ENCODE measurements around the gene ZC3H4. TPM values are rescaled to one million over a fixed set of nuclear protein-coding genes. Genes with fewer than 3 reads are reported as not detected.

ZC3H4 gene
- total and polyA plus RNA-seq, 9 of the 15 experiments (the other 6 are each of a cell fraction or from before 2014, with no cell fraction given) = 2.2 to 75.6 (median 18.3) TPM

- TF ChIP-seq ZBTB40 (IDR thresholded peaks at IDR 0.05) (no peak), ZBTB40 (CRISPR knock-in tag; IDR thresholded peaks at IDR 0.05) (no peak), ZBTB49 (CRISPR knock-in tag; IDR thresholded peaks at IDR 0.05; ENCODE audit: borderline replicate concordance) (no peak), NFIC (IDR thresholded peaks at IDR 0.05) (no peak), PURB (CRISPR knock-in tag; IDR thresholded peaks at IDR 0.05; ENCODE audit: low read depth) (no peak), ZNF280A (IDR thresholded peaks at IDR 0.05; ENCODE audit: low read depth, partially characterized antibody) (no peak), ZNF324 (CRISPR knock-in tag; IDR thresholded peaks at IDR 0.05) (no peak), SIRT6 (IDR thresholded peaks at IDR 0.05; ENCODE audit: low read depth, low read length) (no peak), RBM34 (IDR thresholded peaks at IDR 0.05; ENCODE audit: borderline replicate concordance, insufficient read depth, low read length) (no peak)
- TF ChIP-seq, protein P1, sequence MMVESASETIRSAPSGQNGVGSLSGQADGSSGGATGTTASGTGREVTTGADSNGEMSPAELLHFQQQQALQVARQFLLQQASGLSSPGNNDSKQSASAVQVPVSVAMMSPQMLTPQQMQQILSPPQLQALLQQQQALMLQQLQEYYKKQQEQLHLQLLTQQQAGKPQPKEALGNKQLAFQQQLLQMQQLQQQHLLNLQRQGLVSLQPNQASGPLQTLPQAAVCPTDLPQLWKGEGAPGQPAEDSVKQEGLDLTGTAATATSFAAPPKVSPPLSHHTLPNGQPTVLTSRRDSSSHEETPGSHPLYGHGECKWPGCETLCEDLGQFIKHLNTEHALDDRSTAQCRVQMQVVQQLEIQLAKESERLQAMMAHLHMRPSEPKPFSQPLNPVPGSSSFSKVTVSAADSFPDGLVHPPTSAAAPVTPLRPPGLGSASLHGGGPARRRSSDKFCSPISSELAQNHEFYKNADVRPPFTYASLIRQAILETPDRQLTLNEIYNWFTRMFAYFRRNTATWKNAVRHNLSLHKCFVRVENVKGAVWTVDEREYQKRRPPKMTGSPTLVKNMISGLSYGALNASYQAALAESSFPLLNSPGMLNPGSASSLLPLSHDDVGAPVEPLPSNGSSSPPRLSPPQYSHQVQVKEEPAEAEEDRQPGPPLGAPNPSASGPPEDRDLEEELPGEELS (CRISPR knock-in tag; IDR thresholded peaks at IDR 0.05; ENCODE audit: borderline replicate concordance) = no peak
- TF ChIP-seq, protein P2, sequence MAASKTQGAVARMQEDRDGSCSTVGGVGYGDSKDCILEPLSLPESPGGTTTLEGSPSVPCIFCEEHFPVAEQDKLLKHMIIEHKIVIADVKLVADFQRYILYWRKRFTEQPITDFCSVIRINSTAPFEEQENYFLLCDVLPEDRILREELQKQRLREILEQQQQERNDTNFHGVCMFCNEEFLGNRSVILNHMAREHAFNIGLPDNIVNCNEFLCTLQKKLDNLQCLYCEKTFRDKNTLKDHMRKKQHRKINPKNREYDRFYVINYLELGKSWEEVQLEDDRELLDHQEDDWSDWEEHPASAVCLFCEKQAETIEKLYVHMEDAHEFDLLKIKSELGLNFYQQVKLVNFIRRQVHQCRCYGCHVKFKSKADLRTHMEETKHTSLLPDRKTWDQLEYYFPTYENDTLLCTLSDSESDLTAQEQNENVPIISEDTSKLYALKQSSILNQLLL (CRISPR knock-in tag; IDR thresholded peaks at IDR 0.05; ENCODE audit: borderline replicate concordance) = no peak
Measured at GRCh38 chr19:47099576-47100050, 14.0 kb downstream of the ZC3H4 start (continued).
